MCF 10A (cell line): ENCODE data around the gene RER1. TPM values are rescaled to one million over a fixed set of nuclear protein-coding genes. Genes with fewer than 3 reads are reported as not detected.

Experiments used
- BruUV-seq: library from RNA; stranded (reverse); fragments of 400-500 nt; replicated peaks from 2 replicates; lab custom pipeline; 2021; lab: Mats Ljungman, UMichigan
- CTCF ChIA-PET: fragments of 300-600 bp; sonication (Branson Sonifier 250); formaldehyde crosslinking; extraction: SDS; loops from one replicate; lab custom pipeline; 2021; ENCODE audit warnings: antibody characterized with exemption, inconsistent platforms; lab: Yijun Ruan, JAX
- POLR2A ChIA-PET: fragments of 300-600, 350-650 bp; sonication (Branson Sonifier 250); formaldehyde crosslinking; extraction: SDS; loops from one replicate; lab custom pipeline; 2020; ENCODE audit warnings: antibody characterized with exemption, inconsistent platforms; lab: Yijun Ruan, JAX
- DNase-seq: peaks from one replicate; pipeline ENCODE4 v3.0.0-alpha.2; 2018; ENCODE audit not compliant: unreplicated experiment
- H3K27ac Mint-ChIP-seq: one replicate; pipeline ENCODE4 v1.8.0; 2022; ENCODE audit warnings: mild to moderate bottlenecking, low read depth, mixed read lengths; ENCODE audit not compliant: unreplicated experiment
- H3K27me3 Mint-ChIP-seq: one replicate; pipeline ENCODE4 v1.8.0; 2022; ENCODE audit warnings: mixed read lengths; ENCODE audit not compliant: insufficient read depth, unreplicated experiment
- H3K36me3 Mint-ChIP-seq: one replicate; pipeline ENCODE4 v1.8.0; 2022; ENCODE audit warnings: mild to moderate bottlenecking, moderate library complexity, mixed read lengths; ENCODE audit not compliant: insufficient read depth, unreplicated experiment
- H3K4me1 Mint-ChIP-seq: one replicate; pipeline ENCODE4 v1.8.0; 2022; ENCODE audit warnings: mixed read lengths; ENCODE audit not compliant: insufficient read depth, unreplicated experiment
- H3K4me3 Mint-ChIP-seq: one replicate; pipeline ENCODE4 v1.8.0; 2022; ENCODE audit warnings: mild to moderate bottlenecking, moderate library complexity, mixed read lengths; ENCODE audit not compliant: unreplicated experiment
- H3K9me3 Mint-ChIP-seq: one replicate; pipeline ENCODE4 v1.8.0; 2022; ENCODE audit warnings: mixed read lengths; ENCODE audit not compliant: unreplicated experiment
- intact Hi-C: fragments of 100-400 bp; cut with micrococcal nuclease; formaldehyde crosslinking; loops from 2 replicates; pipeline ENCODE4 v1.14.1; 2022
- total RNA-seq: library from RNA; stranded (reverse); gene quantifications from 2 replicates; pipeline ENCODE4 v1.2.3, GENCODE V29; 2022
- TF ChIP-seq, protein P1 (sequence below): fragments of 200-600 bp; IDR thresholded peaks from one replicate; pipeline ENCODE4 v1.8.0; 2022; ENCODE audit warnings: antibody characterized with exemption, mild to moderate bottlenecking; ENCODE audit not compliant: unreplicated experiment

The RER1 gene
- total RNA-seq, 1 experiment from 2014 or later = 172 TPM

DNA sequence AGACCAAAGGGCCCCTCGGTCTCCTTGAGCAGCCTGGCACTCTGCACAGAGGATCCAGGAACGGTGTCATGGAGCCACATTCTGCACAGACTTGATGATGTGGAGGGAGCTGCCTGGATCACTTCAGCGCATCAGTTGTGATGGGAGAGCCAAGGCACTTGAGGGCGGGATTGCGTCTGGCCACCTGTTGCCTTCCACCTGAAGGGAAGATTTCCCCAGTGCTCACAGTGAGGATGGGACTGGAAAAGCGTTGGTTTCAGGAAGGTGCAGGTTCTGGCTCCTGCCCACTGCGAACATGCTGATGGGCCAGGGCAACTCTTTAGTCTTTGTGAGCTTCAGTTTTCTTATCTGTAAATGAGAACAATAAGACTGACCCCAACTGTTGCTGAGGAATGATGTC lies 2.6 kb downstream of the RER1 start:
- intact Hi-C loops = no loop called here
- H3K4me3 Mint-ChIP-seq = no peak overlapping the region
- peak overlapping the region; percentile 27 for H3K27ac Mint-ChIP-seq
- CTCF ChIA-PET = interaction anchor here (1.2 to 1.6 kb wide), 2 partner anchors 198 to 199 kb away, joined by 4 to 7 read pairs; partner anchors contain the start of gene FAAP20
- TF ChIP-seq, protein P1, sequence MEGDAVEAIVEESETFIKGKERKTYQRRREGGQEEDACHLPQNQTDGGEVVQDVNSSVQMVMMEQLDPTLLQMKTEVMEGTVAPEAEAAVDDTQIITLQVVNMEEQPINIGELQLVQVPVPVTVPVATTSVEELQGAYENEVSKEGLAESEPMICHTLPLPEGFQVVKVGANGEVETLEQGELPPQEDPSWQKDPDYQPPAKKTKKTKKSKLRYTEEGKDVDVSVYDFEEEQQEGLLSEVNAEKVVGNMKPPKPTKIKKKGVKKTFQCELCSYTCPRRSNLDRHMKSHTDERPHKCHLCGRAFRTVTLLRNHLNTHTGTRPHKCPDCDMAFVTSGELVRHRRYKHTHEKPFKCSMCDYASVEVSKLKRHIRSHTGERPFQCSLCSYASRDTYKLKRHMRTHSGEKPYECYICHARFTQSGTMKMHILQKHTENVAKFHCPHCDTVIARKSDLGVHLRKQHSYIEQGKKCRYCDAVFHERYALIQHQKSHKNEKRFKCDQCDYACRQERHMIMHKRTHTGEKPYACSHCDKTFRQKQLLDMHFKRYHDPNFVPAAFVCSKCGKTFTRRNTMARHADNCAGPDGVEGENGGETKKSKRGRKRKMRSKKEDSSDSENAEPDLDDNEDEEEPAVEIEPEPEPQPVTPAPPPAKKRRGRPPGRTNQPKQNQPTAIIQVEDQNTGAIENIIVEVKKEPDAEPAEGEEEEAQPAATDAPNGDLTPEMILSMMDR = no peak
- no TSS peak for BruUV-seq
- H3K9me3 Mint-ChIP-seq = no peaks in the 10 kb centered on the region
- no peak for DNase-seq
- peaks cover 66% of the 10 kb centered on the region for H3K36me3 Mint-ChIP-seq
- H3K4me1 Mint-ChIP-seq = peaks cover 18% of the 10 kb centered on the region
- no peaks in the 10 kb centered on the region for H3K27me3 Mint-ChIP-seq
- POLR2A ChIA-PET = interaction anchor here (0.9 to 1.4 kb wide), 3 partner anchors 12 to 16 kb away, joined by 3 to 4 read pairs (median 3); no protein-coding TSS in a partner anchor

DNA sequence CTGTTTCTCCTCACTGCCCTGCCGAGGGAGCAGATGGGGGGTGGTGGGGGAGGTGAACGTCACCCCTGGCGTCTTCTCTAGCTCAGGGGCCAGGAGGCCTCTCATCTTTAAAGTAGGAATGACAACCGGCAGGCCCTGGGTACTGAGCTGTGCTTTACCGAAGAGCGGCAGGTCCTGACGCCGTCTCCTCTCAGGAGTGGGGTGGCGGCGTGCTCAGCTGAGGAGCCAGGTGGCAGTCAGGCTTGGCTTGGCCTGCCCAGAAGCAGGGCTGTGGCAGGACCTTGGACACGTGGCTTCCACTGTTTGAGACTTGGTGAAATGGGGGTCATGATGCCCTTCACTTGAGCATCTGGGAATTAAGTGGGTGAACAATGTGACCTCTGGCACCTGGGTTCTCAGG lies 3.1 kb downstream of the RER1 start:
- Mint-ChIP-seq H3K27ac (no peak overlapping the region), H3K4me3 (no peak overlapping the region), H3K9me3 (no peaks in the 10 kb centered on the region), H3K4me1 (peaks cover 18% of the 10 kb centered on the region), H3K27me3 (no peaks in the 10 kb centered on the region), H3K36me3 (peaks cover 72% of the 10 kb centered on the region)
- intact Hi-C loops = no loop called here
- BruUV-seq = no TSS peak
- ChIA-PET CTCF (interaction anchor here (1.2 to 1.6 kb wide), 2 partner anchors 199 to 200 kb away, joined by 4 to 7 read pairs; partner anchors contain the start of gene FAAP20), POLR2A (interaction anchor here (0.9 to 1.4 kb wide), 3 partner anchors 11 to 16 kb away, joined by 3 to 4 read pairs (median 3); no protein-coding TSS in a partner anchor)
- DNase-seq = no peak
- TF ChIP-seq, protein P1 = no peak

DNA sequence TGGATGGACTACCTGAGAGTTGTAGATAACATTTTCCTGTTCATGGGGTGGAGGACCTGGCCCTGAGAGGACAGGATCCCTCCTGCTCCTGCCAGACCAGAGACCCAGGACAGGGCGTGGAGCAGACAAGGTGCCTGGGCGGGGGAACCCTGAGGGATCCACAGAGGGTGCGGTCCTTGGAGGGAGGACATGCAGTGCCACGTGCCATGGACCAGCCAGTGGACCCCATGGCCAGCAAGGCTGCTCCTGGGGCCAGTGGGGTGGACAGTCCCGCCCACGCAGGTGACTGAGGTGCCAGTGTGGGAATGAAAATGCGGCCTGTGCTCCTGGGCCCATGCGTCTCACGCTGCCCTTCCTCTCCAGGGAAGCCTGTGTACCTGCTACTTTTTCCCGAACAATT lies 3.6 kb downstream of the RER1 start:
- Mint-ChIP-seq H3K9me3 (no peaks in the 10 kb centered on the region), H3K4me1 (peaks cover 18% of the 10 kb centered on the region), H3K4me3 (no peak overlapping the region), H3K36me3 (peaks cover 77% of the 10 kb centered on the region), H3K27ac (peak overlapping the region; percentile 49), H3K27me3 (no peaks in the 10 kb centered on the region)
- CTCF ChIA-PET = interaction anchor here (1.6 kb wide), 1 partner anchor 199 kb away, joined by 7 read pairs; no protein-coding TSS in a partner anchor
- no peak for DNase-seq
- TF ChIP-seq, protein P1 = no peak
- POLR2A ChIA-PET = no interaction called here
- intact Hi-C loops = no loop called here
- BruUV-seq = no TSS peak

DNA sequence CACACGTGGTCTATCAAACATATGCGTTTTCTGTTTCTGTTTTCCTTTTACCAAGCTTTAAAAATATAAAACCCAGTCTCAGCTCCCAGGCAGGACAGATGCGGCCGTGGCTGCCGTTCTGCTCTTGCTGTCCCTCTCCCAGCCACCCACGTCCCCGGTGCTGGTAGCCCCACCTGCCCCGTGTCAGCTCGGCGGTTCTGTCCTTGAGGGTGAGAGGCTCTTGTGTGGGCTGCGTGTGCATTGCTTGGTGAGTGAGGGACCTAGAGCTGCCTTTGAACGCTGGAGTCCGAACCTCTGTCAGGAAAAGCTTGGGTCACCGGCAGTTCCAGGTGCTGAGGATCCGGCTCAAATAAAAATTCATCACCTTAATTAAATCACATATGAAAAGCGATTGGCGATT lies 4.4 kb downstream of the RER1 start:
- no peaks in the 10 kb centered on the region for H3K27me3 Mint-ChIP-seq
- ChIA-PET CTCF (interaction anchor here (0.6 kb wide), 1 partner anchor 1057 kb away, joined by 4 read pairs; no protein-coding TSS in a partner anchor), POLR2A (interaction anchor here (0.6 to 1.3 kb wide), 2 partner anchors 11 to 190 kb away, joined by 3 to 5 read pairs; no protein-coding TSS in a partner anchor)
- intact Hi-C loops = no loop called here
- H3K4me3 Mint-ChIP-seq = no peak overlapping the region
- no peak for DNase-seq
- no peaks in the 10 kb centered on the region for H3K9me3 Mint-ChIP-seq
- peak overlapping the region; percentile 49 for H3K27ac Mint-ChIP-seq
- H3K36me3 Mint-ChIP-seq = peaks cover 82% of the 10 kb centered on the region
- peaks cover 18% of the 10 kb centered on the region for H3K4me1 Mint-ChIP-seq
- no TSS peak for BruUV-seq
- TF ChIP-seq, protein P1 = no peak
